ENCODE results near the gene GK2.

DNA sequence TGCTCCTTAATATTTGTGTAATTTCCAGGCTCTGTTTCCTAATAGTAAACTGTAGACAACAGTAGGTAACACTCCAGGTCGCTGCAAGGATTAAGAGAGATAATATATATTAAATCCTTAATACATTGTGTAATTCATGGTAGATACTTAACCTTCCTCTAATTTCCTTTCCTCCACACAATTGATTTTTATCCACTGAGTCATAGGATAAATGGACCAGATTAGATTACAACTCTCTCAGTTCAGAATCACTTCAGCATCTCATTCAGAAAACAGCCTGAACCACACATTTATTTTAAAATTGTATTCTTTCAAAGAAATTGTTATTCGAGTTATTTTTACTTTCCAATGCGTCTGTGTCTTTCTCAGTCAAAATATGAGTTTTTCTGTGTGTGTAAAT lies 17.1 kb downstream of the GK2 start:
- TF ChIP-seq POLR2A (IDR thresholded peaks at IDR 0.05; ENCODE audit: low read depth, low read length), result no peak
- TF ChIP-seq POU2F2 (IDR thresholded peaks at IDR 0.05; ENCODE audit: low read depth, low read length), result no peak
- no peak for TF ChIP-seq POLR2AphosphoS5 (IDR thresholded peaks at IDR 0.05; ENCODE audit: low read depth, low read length)

Data from GM12891 (cell line).